Peyer's patch (tissue), 4 donors: ENCODE data around the gene NDEL1. TPM values are rescaled to one million over a fixed set of nuclear protein-coding genes. Genes with fewer than 3 reads are reported as not detected.

Source experiments
- DNase-seq, 3 donors: peaks; one replicate each; pipeline ENCODE4 v3.0.0-alpha.2; 2017 to 2019
- H3K27ac ChIP-seq, 4 donors: fragments of 200-600 bp; sonication (generic); one replicate each; pipeline ENCODE4 v1.5.1; 2016 to 2019
- H3K27me3 ChIP-seq, 2 donors: fragments of 200-600 bp; sonication (generic); one replicate each; pipeline ENCODE4 v1.5.1; 2019
- H3K36me3 ChIP-seq, 3 donors: fragments of 200-600 bp; sonication (generic); one replicate each; pipeline ENCODE4 v1.5.1; 2016 to 2019
- H3K4me1 ChIP-seq, 4 donors: fragments of 200-600 bp; sonication (generic); one replicate each; pipeline ENCODE4 v1.5.1; 2016 to 2019
- H3K4me3 ChIP-seq, 4 donors: fragments of 200-600 bp; sonication (generic); 1 replicate in 3 of 4; 2 replicates in 1 of 4; pipeline ENCODE4 v1.5.1; 2016 to 2019; ENCODE audit warnings: mild to moderate bottlenecking in 1 of 4
- H3K9me3 ChIP-seq, 4 donors: fragments of 200-600 bp; sonication (generic); one replicate each; pipeline ENCODE4 v1.5.1; 2016 to 2019; ENCODE audit warnings: mild to moderate bottlenecking in 1 of 4
- POLR2A ChIP-seq, 2 donors: fragments of 450-650 bp; IDR thresholded peaks; one replicate each; pipeline ENCODE4 v1.5.1; 2017; ENCODE audit warnings: antibody characterized with exemption in 2 of 2, mild to moderate bottlenecking in 2 of 2, moderate library complexity in 2 of 2
- total RNA-seq, 4 donors: library from RNA; depleted of rRNA; stranded (reverse); fragments of >200 nt; gene quantifications; one replicate each; pipeline ENCODE4 v1.1.0, GENCODE V29; 2016
- TF ChIP-seq, protein P1 (sequence below), 6 experiments: fragments of 450-650 bp in 4 of 6; fragments of 200-600 bp in 2 of 6; sonication (generic) in 1 of 6; IDR thresholded peaks; one replicate each; pipeline ENCODE4 v1.5.1; 2017 to 2019; ENCODE audit warnings: antibody characterized with exemption in 6 of 6, mild to moderate bottlenecking in 3 of 6, moderate library complexity in 1 of 6

NDEL1 gene
- total RNA-seq, 4 donors from 2014 or later = 70.4 to 125 (median 99.9) TPM

DNA sequence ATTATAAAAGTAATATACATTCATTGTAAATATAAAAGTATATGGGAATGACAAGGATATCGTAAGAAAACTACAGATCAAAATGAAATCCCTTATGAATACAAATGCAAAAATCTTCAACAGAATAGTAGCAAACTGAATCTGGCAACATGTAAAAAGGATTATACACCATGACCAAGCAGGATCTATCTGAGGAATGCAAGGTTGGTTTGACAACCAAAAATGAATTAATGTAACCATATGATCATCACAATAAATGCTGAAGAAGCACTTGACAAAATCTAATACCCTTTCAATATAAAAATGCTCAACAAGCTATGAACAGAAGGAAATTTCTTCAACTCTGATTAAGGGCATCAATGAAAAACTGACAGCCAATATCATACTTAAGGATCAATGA lies 48.8 kb downstream of the NDEL1 start:
- no peak overlapping the region for H3K27ac ChIP-seq
- no peak for TF ChIP-seq POLR2A (IDR thresholded peaks at IDR 0.05)
- TF ChIP-seq, protein P1, sequence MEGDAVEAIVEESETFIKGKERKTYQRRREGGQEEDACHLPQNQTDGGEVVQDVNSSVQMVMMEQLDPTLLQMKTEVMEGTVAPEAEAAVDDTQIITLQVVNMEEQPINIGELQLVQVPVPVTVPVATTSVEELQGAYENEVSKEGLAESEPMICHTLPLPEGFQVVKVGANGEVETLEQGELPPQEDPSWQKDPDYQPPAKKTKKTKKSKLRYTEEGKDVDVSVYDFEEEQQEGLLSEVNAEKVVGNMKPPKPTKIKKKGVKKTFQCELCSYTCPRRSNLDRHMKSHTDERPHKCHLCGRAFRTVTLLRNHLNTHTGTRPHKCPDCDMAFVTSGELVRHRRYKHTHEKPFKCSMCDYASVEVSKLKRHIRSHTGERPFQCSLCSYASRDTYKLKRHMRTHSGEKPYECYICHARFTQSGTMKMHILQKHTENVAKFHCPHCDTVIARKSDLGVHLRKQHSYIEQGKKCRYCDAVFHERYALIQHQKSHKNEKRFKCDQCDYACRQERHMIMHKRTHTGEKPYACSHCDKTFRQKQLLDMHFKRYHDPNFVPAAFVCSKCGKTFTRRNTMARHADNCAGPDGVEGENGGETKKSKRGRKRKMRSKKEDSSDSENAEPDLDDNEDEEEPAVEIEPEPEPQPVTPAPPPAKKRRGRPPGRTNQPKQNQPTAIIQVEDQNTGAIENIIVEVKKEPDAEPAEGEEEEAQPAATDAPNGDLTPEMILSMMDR (IDR thresholded peaks at IDR 0.05) = no peak
- peaks cover 0 to 9% (median 0%) of the 10 kb centered on the region in 4 donors for H3K4me1 ChIP-seq
- DNase-seq = no peak
- H3K9me3 ChIP-seq = no peaks in the 10 kb centered on the region
- peaks cover 0 to 25% (median 0%) of the 10 kb centered on the region in 3 donors for H3K36me3 ChIP-seq
- no peak overlapping the region for H3K4me3 ChIP-seq
- H3K27me3 ChIP-seq = no peaks in the 10 kb centered on the region

DNA sequence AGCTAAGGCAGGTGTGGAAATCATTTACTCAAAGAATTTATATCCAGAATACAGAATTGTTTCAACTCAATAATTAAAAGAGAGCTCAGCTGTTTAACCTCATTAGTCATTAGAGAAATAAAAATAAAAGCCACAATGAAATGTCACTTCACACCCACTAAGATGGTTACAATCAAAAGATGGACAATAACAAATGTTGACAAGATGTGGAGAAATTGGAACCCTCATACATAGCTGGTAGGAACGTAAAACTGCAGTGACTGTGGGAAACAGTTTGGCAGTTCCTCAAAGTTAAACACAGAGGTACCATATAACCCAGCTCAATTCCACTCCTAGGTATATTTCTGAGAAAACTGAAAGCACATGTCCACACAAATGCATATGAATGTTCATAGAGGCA lies 49.8 kb downstream of the NDEL1 start:
- H3K4me1 ChIP-seq = no peaks in the 10 kb centered on the region
- H3K27ac ChIP-seq = no peak overlapping the region
- H3K27me3 ChIP-seq = no peaks in the 10 kb centered on the region
- H3K9me3 ChIP-seq = no peaks in the 10 kb centered on the region
- H3K36me3 ChIP-seq = peaks cover 0 to 26% (median 0%) of the 10 kb centered on the region in 3 donors
- TF ChIP-seq POLR2A (IDR thresholded peaks at IDR 0.05) = no peak
- TF ChIP-seq, protein P1 (IDR thresholded peaks at IDR 0.05) = no peak
- H3K4me3 ChIP-seq = no peak overlapping the region
- DNase-seq = no peak

DNA sequence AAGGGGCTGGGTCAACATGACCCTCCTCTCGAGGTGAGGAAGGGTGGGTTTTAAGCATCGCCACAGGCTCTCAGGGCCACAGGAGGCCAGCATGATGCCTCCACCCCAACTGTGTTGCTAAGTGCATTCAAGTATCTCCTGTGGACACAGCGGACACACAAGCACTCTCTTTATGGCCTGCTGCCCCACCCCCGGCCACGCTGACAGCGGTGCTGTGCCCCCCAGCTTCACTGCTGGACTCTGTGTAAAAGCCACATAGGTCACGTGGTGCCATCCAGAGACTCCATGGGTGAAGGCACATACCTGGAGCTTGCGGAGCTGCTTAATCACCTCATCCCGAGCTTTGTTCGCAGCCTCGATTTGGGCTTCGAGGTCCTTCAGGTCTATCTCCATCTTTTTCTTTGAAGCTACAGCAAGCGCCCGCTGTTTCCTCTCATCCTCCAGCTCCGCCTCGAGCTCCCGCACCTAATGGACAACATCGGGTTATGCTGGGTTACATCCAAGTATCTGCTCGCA lies 51.5 kb downstream of the NDEL1 start:
- DNase-seq = no peak
- Histone ChIP-seq H3K4me1 (no peaks in the 10 kb centered on the region), H3K4me3 (no peak overlapping the region), H3K27ac (no peak overlapping the region), H3K36me3 (peaks cover 0 to 18% (median 0%) of the 10 kb centered on the region in 3 donors), H3K27me3 (no peaks in the 10 kb centered on the region), H3K9me3 (no peaks in the 10 kb centered on the region)
- TF ChIP-seq POLR2A (IDR thresholded peaks at IDR 0.05) = no peak
- TF ChIP-seq, protein P1 (IDR thresholded peaks at IDR 0.05) = no peak

DNA sequence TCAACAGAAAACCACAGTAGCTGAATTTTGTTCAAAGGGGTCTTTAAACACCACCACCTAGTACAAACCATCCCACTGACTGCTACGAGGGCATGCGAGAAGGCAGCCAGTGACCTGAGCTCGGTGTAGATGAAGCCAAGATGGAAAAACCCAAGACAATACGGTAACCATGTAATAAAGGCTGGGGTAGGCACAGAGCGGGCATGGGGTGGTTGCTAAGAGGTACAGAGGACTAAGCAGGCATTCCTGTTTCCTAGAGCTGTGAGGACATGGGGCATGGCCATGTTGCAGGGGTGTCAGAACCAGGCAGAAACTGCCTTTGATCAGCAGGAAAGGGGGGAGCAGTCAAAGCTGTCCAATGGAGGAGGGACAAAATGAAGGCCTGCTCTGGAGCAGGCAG lies 52.1 kb downstream of the NDEL1 start:
- peaks cover 0 to 19% (median 0%) of the 10 kb centered on the region in 3 donors for H3K36me3 ChIP-seq
- TF ChIP-seq POLR2A (IDR thresholded peaks at IDR 0.05) = no peak
- TF ChIP-seq, protein P1 (IDR thresholded peaks at IDR 0.05) = no peak
- no peak for DNase-seq
- no peaks in the 10 kb centered on the region for H3K4me1 ChIP-seq
- H3K27me3 ChIP-seq = no peaks in the 10 kb centered on the region
- no peak overlapping the region for H3K4me3 ChIP-seq
- no peak overlapping the region for H3K27ac ChIP-seq
- H3K9me3 ChIP-seq = no peaks in the 10 kb centered on the region

DNA sequence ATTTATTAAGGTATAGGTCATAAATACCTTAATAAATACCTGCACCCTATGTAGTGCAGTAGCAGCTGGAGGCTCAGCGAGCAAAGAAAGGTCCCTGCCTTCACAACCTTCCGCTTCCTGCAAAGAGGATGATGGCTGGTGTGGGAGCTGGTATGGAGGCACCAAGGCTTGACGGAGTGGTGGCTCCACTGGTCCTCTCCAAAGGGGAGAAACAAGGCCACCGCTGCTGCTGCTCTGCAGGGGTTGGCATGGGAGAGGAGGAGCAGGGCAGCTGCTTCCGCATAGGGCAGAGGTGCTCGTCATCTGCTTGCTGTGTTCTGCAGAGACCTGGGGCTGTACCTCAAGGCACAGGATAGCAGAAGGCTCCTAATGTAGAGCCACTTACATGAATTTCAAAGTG lies 52.8 kb downstream of the NDEL1 start:
- H3K27ac ChIP-seq = no peak overlapping the region

More for the DNA sequence above, 52.8 kb downstream of the NDEL1 start:
- H3K9me3 ChIP-seq = no peaks in the 10 kb centered on the region
- TF ChIP-seq POLR2A (IDR thresholded peaks at IDR 0.05) = no peak
- TF ChIP-seq, protein P1 (IDR thresholded peaks at IDR 0.05) = no peak
- no peak overlapping the region for H3K4me3 ChIP-seq
- no peaks in the 10 kb centered on the region for H3K27me3 ChIP-seq
- H3K4me1 ChIP-seq = no peaks in the 10 kb centered on the region
- no peak for DNase-seq
- peaks cover 0 to 19% (median 0%) of the 10 kb centered on the region in 3 donors for H3K36me3 ChIP-seq
